ENCODE data around the gene KANK4.

The KANK4 gene

GRCh38 chr1:62212411-62212810, 106.8 kb downstream of the KANK4 start:
- H3K27me3 Mint-ChIP-seq: peaks cover under 1% of the 10 kb centered on the region
- H3K4me1 Mint-ChIP-seq: peaks cover 5% of the 10 kb centered on the region
- no peak overlapping the region for H3K4me3 Mint-ChIP-seq
- no peak for DNase-seq (ENCODE audit: low spot score in 2 of 2)
- no peak for ATAC-seq (replicated peaks; ENCODE audit: extremely low read depth, poor library complexity, severe bottlenecking)
- H3K9me3 Mint-ChIP-seq: peaks cover 14% of the 10 kb centered on the region
- H3K27ac Mint-ChIP-seq (ENCODE audit: low read depth): no peak overlapping the region
- H3K36me3 Mint-ChIP-seq (ENCODE audit: insufficient read depth): peaks cover 2% of the 10 kb centered on the region

GRCh38 chr1:62210960-62211359, 108.3 kb downstream of the KANK4 start:
- DNase-seq (ENCODE audit: low spot score in 2 of 2): no peak
- Mint-ChIP-seq H3K4me1 (peaks cover 5% of the 10 kb centered on the region), H3K36me3 (ENCODE audit: insufficient read depth) (peaks cover 2% of the 10 kb centered on the region), H3K27ac (ENCODE audit: low read depth) (no peak overlapping the region), H3K27me3 (peaks cover 13% of the 10 kb centered on the region), H3K9me3 (peaks cover 14% of the 10 kb centered on the region), H3K4me3 (no peak overlapping the region)
- no peak for ATAC-seq (replicated peaks; ENCODE audit: extremely low read depth, poor library complexity, severe bottlenecking)

GRCh38 chr1:62209931-62210595, 109.2 kb downstream of the KANK4 start:
- H3K27ac Mint-ChIP-seq (ENCODE audit: low read depth): no peak overlapping the region
- peaks cover 14% of the 10 kb centered on the region for H3K9me3 Mint-ChIP-seq
- peaks cover 5% of the 10 kb centered on the region for H3K4me1 Mint-ChIP-seq
- H3K27me3 Mint-ChIP-seq: peaks cover 13% of the 10 kb centered on the region
- H3K4me3 Mint-ChIP-seq: no peak overlapping the region
- ATAC-seq (replicated peaks; ENCODE audit: extremely low read depth, poor library complexity, severe bottlenecking) (no peak), DNase-seq (ENCODE audit: low spot score in 2 of 2) (no peak)
- H3K36me3 Mint-ChIP-seq (ENCODE audit: insufficient read depth): peaks cover 2% of the 10 kb centered on the region

GRCh38 chr1:62208970-62209369, 110.3 kb downstream of the KANK4 start:
- Mint-ChIP-seq H3K27me3 (peaks cover 13% of the 10 kb centered on the region), H3K4me1 (peaks cover 5% of the 10 kb centered on the region), H3K27ac (ENCODE audit: low read depth) (no peak overlapping the region), H3K9me3 (peaks cover 14% of the 10 kb centered on the region), H3K4me3 (no peak overlapping the region), H3K36me3 (ENCODE audit: insufficient read depth) (peaks cover 2% of the 10 kb centered on the region)
- no peak for ATAC-seq (replicated peaks; ENCODE audit: extremely low read depth, poor library complexity, severe bottlenecking)
- no peak for DNase-seq (ENCODE audit: low spot score in 2 of 2)

- DNase-seq (ENCODE audit: low spot score in 2 of 2): no peak
- ATAC-seq (replicated peaks; ENCODE audit: extremely low read depth, poor library complexity, severe bottlenecking): no peak
- Mint-ChIP-seq H3K4me1 (peaks cover 5% of the 10 kb centered on the region), H3K9me3 (peaks cover 14% of the 10 kb centered on the region), H3K27me3 (peaks cover 13% of the 10 kb centered on the region), H3K4me3 (no peak overlapping the region), H3K36me3 (ENCODE audit: insufficient read depth) (peaks cover 2% of the 10 kb centered on the region), H3K27ac (ENCODE audit: low read depth) (no peak overlapping the region)
Observed at GRCh38 chr1:62208087-62208486, 111.1 kb downstream of the KANK4 start.

GRCh38 chr1:62207187-62207586, 112.0 kb downstream of the KANK4 start:
- peaks cover 13% of the 10 kb centered on the region for H3K27me3 Mint-ChIP-seq
- peaks cover 2% of the 10 kb centered on the region for H3K36me3 Mint-ChIP-seq (ENCODE audit: insufficient read depth)
- H3K4me3 Mint-ChIP-seq: no peak overlapping the region
- no peak for DNase-seq (ENCODE audit: low spot score in 2 of 2)
- peaks cover 14% of the 10 kb centered on the region for H3K9me3 Mint-ChIP-seq
- no peak for ATAC-seq (replicated peaks; ENCODE audit: extremely low read depth, poor library complexity, severe bottlenecking)
- peaks cover 5% of the 10 kb centered on the region for H3K4me1 Mint-ChIP-seq
- no peak overlapping the region for H3K27ac Mint-ChIP-seq (ENCODE audit: low read depth)

- Mint-ChIP-seq H3K27ac (ENCODE audit: low read depth) (no peak overlapping the region), H3K9me3 (no peaks in the 10 kb centered on the region), H3K27me3 (peaks cover 27% of the 10 kb centered on the region), H3K4me1 (no peaks in the 10 kb centered on the region), H3K36me3 (ENCODE audit: insufficient read depth) (no peaks in the 10 kb centered on the region), H3K4me3 (no peak overlapping the region)
- no peak for DNase-seq (ENCODE audit: low spot score in 2 of 2)
- no peak for ATAC-seq (replicated peaks; ENCODE audit: extremely low read depth, poor library complexity, severe bottlenecking)
Observed at GRCh38 chr1:62198781-62199125, 120.5 kb downstream of the KANK4 start.

GRCh38 chr1:62198069-62198780, 121.0 kb downstream of the KANK4 start:
- Mint-ChIP-seq H3K9me3 (no peaks in the 10 kb centered on the region), H3K27me3 (peaks cover 33% of the 10 kb centered on the region), H3K4me3 (no peak overlapping the region)

GRCh38 chr1:62196086-62196690, 123.0 kb downstream of the KANK4 start:
- Mint-ChIP-seq H3K27me3 (peaks cover 36% of the 10 kb centered on the region), H3K9me3 (no peaks in the 10 kb centered on the region), H3K36me3 (ENCODE audit: insufficient read depth) (no peaks in the 10 kb centered on the region), H3K4me3 (no peak overlapping the region), H3K4me1 (no peaks in the 10 kb centered on the region), H3K27ac (ENCODE audit: low read depth) (no peak overlapping the region)
- ATAC-seq (replicated peaks; ENCODE audit: extremely low read depth, poor library complexity, severe bottlenecking): no peak
- DNase-seq (ENCODE audit: low spot score in 2 of 2): no peak

More at GRCh38 chr1:62198069-62198780, 121.0 kb downstream of the KANK4 start:
- no peak overlapping the region for H3K27ac Mint-ChIP-seq (ENCODE audit: low read depth)
- no peaks in the 10 kb centered on the region for H3K36me3 Mint-ChIP-seq (ENCODE audit: insufficient read depth)
- ATAC-seq (replicated peaks; ENCODE audit: extremely low read depth, poor library complexity, severe bottlenecking) (no peak), DNase-seq (ENCODE audit: low spot score in 2 of 2) (no peak)
- H3K4me1 Mint-ChIP-seq: no peaks in the 10 kb centered on the region

GRCh38 chr1:62194651-62195544, 124.3 kb downstream of the KANK4 start, which contains the start of gene L1TD1:
TSS of gene L1TD1 (plus strand) at chr1:62194849. CDS start at chr1:62206629, 11,780 bp downstream.
- Mint-ChIP-seq H3K4me3 (no peak within 1 kb of the TSS), H3K36me3 (ENCODE audit: insufficient read depth) (no peaks in the 10 kb centered on the region), H3K27me3 (peaks cover 36% of the 10 kb centered on the region), H3K27ac (ENCODE audit: low read depth) (no peak within 1 kb of the TSS), H3K4me1 (no peaks in the 10 kb centered on the region), H3K9me3 (no peaks in the 10 kb centered on the region)
- DNase-seq (ENCODE audit: low spot score in 2 of 2) (no peak), ATAC-seq (replicated peaks; ENCODE audit: extremely low read depth, poor library complexity, severe bottlenecking) (no peak)

- no peaks in the 10 kb centered on the region for H3K4me1 Mint-ChIP-seq
- H3K4me3 Mint-ChIP-seq: no peak overlapping the region
- H3K27me3 Mint-ChIP-seq: peaks cover 14% of the 10 kb centered on the region
- H3K36me3 Mint-ChIP-seq (ENCODE audit: insufficient read depth): peaks cover 2% of the 10 kb centered on the region
- H3K27ac Mint-ChIP-seq (ENCODE audit: low read depth): no peak overlapping the region
- no peak for DNase-seq (ENCODE audit: low spot score in 2 of 2)
- ATAC-seq (replicated peaks; ENCODE audit: extremely low read depth, poor library complexity, severe bottlenecking): no peak
- H3K9me3 Mint-ChIP-seq: no peaks in the 10 kb centered on the region
Observed at GRCh38 chr1:62188111-62188510, 131.1 kb downstream of the KANK4 start.

GRCh38 chr1:62187548-62187947, 131.7 kb downstream of the KANK4 start:
- ATAC-seq (replicated peaks; ENCODE audit: extremely low read depth, poor library complexity, severe bottlenecking) (no peak), DNase-seq (ENCODE audit: low spot score in 2 of 2) (no peak)
- Mint-ChIP-seq H3K27me3 (peaks cover 17% of the 10 kb centered on the region), H3K27ac (ENCODE audit: low read depth) (no peak overlapping the region), H3K36me3 (ENCODE audit: insufficient read depth) (peaks cover 2% of the 10 kb centered on the region), H3K4me3 (no peak overlapping the region), H3K4me1 (no peaks in the 10 kb centered on the region), H3K9me3 (no peaks in the 10 kb centered on the region)
